GM12865 (cell line): Measurements from ENCODE around the gene GDPD1.
A peak's percentile ranks its signal among the peaks of the same experiment; 100 is the strongest.
"Not testable (repeated sequence)": the region's sequence is repeated elsewhere in the genome, so short reads cannot be mapped to it uniquely, and the experiment has no call there.

ENCODE experiments used
- DNase-seq: peaks from one replicate; pipeline ENCODE4 v3.0.0; 2010; ENCODE audit warnings: low read depth
- H3K4me3 ChIP-seq: 2 replicates; pipeline ENCODE4 v1.5.1; 2011; ENCODE audit warnings: mild to moderate bottlenecking, low read depth, low read length, control low read depth
- TF ChIP-seq, protein P1 (sequence below): IDR thresholded peaks from 2 replicates; pipeline ENCODE4 v1.5.1; 2011; ENCODE audit warnings: low read length, control low read depth, low read depth, inconsistent platforms; ENCODE audit not compliant: insufficient read depth; ENCODE audit errors: missing control alignments

GDPD1 gene

DNA sequence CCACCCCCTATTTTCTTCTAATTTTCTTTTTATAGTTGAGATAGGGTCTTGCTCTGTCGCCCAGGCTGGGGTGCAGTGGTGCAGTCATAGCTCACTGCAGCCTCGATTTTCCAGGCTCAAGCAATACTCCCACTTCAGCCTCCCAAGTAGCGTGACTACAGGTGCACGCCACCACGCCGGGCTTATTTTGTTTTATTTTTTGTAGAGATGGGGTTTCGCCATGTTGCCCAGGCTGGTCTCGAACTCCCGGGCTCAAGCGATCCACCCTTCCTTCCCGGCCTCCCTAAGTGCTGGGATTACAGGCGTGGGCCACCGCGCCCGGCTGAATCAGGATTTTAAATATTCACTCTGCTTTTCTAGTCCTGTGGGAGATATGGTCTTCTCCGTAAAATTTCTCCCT lies 941 bp upstream of the GDPD1 start:
- TF ChIP-seq, protein P1, sequence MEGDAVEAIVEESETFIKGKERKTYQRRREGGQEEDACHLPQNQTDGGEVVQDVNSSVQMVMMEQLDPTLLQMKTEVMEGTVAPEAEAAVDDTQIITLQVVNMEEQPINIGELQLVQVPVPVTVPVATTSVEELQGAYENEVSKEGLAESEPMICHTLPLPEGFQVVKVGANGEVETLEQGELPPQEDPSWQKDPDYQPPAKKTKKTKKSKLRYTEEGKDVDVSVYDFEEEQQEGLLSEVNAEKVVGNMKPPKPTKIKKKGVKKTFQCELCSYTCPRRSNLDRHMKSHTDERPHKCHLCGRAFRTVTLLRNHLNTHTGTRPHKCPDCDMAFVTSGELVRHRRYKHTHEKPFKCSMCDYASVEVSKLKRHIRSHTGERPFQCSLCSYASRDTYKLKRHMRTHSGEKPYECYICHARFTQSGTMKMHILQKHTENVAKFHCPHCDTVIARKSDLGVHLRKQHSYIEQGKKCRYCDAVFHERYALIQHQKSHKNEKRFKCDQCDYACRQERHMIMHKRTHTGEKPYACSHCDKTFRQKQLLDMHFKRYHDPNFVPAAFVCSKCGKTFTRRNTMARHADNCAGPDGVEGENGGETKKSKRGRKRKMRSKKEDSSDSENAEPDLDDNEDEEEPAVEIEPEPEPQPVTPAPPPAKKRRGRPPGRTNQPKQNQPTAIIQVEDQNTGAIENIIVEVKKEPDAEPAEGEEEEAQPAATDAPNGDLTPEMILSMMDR, result no peak
- no peak overlapping the region for H3K4me3 ChIP-seq
- no peak for DNase-seq

DNA sequence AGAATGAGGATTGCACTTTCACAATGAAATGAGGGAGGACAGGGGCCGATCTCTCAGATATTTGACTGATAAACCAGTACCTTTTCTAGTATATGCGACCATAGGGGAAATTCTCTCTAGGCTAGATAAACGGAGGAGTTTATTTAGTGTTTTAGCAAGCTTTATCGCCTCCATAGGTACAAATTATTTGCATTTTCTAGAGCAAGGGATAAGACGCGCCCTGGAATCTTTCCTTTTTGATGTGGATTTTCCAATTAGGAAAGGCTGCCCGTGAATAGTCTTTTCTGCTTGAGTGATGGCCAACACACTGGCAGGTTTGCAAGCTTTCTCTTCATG lies 351 bp upstream of the GDPD1 start:
- TF ChIP-seq, protein P1, result no peak
- DNase-seq, result no peak
- H3K4me3 ChIP-seq, result peak overlapping the region; percentile 50

DNA sequence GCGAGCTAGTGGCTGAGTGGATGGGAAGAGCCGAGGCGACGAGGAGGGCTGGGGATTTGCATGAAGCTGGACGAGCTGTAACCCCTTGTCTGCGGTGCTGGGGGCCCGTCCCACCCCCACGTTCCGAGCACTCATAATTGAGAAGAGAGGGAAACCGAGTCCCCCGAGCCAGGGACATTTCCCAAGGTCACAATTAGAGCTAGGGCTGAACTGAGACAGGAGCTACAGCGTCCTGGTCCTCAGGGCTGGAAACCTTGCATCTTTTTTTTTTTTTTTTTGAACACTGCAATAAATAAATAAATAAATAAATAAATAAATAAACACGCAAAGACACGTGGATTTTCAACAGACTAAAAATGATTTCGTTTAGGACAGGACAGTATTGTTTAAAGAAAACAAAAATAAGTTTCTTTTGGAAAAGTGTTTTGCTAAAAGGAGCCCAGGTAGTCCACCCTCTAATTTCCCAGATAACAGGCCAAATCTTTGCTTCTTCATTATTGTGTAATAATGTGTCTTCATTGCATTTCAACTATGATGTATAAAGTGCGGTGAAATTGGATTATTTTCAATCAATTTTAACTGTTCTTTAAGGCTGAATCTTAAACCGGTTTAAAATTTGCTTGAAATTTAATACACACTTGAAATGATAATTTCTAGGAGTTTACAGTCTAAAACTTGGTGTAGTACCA lies 992 bp downstream of the GDPD1 start:
- H3K4me3 ChIP-seq, result peak overlapping the region; percentile 82
- DNase-seq, result no peak
- TF ChIP-seq, protein P1, result no peak

DNA sequence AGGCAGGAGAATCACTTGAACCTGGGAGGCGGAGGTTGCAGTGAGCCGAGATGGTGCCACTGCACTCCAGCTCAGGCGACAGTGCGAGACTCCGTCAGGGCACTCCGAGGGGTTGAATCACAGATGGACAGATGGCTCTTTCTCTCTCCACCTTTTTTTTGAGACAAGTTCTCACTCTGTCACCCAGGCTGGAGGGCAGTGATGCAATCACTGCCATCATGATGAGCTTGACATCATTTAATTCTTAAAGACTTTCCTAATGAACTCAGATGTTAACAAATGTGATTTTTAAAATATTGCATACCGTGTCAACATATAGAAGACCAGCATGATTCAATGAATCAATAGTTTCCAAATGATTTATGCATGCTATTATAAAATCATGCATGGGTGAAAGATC lies 3.5 kb downstream of the GDPD1 start:
- DNase-seq, result no peak
- TF ChIP-seq, protein P1, result no peak
- no peak overlapping the region for H3K4me3 ChIP-seq

DNA sequence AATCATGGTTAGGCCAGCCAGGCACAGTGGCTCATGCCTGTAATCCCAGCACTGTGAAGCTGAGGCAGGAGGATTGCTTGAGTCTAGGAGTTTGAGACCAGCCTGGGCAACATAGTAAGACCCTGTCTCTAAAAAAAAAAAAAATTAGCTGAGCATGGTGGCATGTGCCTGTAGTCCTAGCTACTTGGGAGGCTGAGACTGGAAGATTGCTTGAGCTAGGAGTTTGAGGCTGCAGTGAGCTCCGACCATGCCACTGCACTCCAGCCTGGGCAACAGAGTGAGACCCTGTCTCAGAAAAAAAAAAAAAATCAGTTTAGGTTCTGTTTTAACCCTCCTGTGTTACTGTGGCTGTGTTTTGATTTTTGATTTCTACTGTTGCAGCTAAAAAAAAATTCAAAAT lies 8.3 kb downstream of the GDPD1 start:
- H3K4me3 ChIP-seq, DNase-seq: not testable (repeated sequence)

DNA sequence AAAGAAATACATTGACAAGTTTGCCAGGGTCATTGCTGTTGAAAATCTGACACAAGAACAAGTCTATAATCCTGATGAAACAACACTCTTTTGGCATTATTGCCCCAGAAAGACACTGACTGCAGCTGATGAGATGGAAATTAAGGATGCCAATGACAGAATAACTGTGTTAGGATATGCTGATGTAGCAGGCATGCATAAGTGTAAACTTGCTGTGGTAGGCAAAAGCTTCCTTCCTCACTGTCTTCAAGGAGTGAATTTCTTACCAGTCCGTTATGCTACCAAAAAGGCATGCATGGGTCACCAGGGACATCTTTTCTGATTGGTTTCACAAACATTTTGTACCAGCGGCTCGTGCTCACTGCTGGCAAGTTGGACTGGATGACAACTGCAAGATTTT lies 10.5 kb downstream of the GDPD1 start:
- no peak overlapping the region for H3K4me3 ChIP-seq
- TF ChIP-seq, protein P1, result no peak
- DNase-seq, result no peak

DNA sequence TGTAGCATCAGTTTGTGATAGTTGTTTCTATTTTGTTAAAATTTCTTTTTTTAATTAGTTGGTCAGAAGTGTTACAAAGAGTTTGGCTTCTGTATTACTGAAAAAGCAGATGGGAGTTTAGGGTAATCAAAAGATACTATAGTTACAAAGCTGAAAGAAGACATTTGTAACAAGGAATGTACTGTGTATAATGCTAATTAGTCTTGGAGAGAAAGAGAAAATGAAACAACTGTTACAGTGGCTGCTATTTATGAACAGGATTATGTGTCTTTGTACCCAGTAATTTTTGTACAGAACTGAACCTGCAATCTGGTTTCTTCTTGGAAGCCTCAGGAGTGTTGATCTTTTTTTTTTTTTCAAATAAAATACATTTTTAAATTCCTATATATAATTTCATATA lies 14.3 kb downstream of the GDPD1 start:
- TF ChIP-seq, protein P1, result no peak
- DNase-seq, result peak; percentile 19
- peak overlapping the region; percentile 28; the same call in 1 of the 2 replicates for H3K4me3 ChIP-seq
